ENCODE measurements around the gene GSTP1. TPM values are rescaled to one million over a fixed set of nuclear protein-coding genes. Genes with fewer than 3 reads are reported as not detected.

GSTP1 gene
- total and polyA plus RNA-seq, 9 of the 15 experiments (the other 6 are each of a cell fraction or from before 2014, with no cell fraction given): 592 to 2,150 (median 1,204) TPM

GRCh38 chr11:67630228-67630942 lies 46.8 kb downstream of the GSTP1 start (continued):
- TF ChIP-seq, protein P1, sequence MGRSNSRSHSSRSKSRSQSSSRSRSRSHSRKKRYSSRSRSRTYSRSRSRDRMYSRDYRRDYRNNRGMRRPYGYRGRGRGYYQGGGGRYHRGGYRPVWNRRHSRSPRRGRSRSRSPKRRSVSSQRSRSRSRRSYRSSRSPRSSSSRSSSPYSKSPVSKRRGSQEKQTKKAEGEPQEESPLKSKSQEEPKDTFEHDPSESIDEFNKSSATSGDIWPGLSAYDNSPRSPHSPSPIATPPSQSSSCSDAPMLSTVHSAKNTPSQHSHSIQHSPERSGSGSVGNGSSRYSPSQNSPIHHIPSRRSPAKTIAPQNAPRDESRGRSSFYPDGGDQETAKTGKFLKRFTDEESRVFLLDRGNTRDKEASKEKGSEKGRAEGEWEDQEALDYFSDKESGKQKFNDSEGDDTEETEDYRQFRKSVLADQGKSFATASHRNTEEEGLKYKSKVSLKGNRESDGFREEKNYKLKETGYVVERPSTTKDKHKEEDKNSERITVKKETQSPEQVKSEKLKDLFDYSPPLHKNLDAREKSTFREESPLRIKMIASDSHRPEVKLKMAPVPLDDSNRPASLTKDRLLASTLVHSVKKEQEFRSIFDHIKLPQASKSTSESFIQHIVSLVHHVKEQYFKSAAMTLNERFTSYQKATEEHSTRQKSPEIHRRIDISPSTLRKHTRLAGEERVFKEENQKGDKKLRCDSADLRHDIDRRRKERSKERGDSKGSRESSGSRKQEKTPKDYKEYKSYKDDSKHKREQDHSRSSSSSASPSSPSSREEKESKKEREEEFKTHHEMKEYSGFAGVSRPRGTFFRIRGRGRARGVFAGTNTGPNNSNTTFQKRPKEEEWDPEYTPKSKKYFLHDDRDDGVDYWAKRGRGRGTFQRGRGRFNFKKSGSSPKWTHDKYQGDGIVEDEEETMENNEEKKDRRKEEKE (IDR thresholded peaks at IDR 0.05; ENCODE audit: borderline replicate concordance in 1 of 2, control insufficient read depth in 1 of 2, low read depth in 2 of 2, low read length in 1 of 2): 0 out of 4 replicates have a peak, but pooled peaks of 1 of the 2 experiments have one; percentile 65
- TF ChIP-seq ZHX1 (conservative IDR thresholded peaks at IDR 0.05; ENCODE audit: low read length) (no peak), CBX5 (IDR thresholded peaks at IDR 0.05; ENCODE audit: borderline replicate concordance, low read depth) (no peak), TFAM (CRISPR knock-in tag; conservative IDR thresholded peaks at IDR 0.05) (no peak), REST (IDR thresholded peaks at IDR 0.05; ENCODE audit: borderline replicate concordance) (peak; percentile 67; the same call in 1 of the 2 replicates), REST (CRISPR knock-in tag; IDR thresholded peaks at IDR 0.05; ENCODE audit: low read depth) (no peak), PHF21A (IDR thresholded peaks at IDR 0.05; ENCODE audit: borderline replicate concordance, low read depth) (no peak), PPARD (CRISPR knock-in tag; IDR thresholded peaks at IDR 0.05) (no peak), VEZF1 (CRISPR knock-in tag; IDR thresholded peaks at IDR 0.05) (peak; percentile 69), SMAD4 (CRISPR knock-in tag; conservative IDR thresholded peaks at IDR 0.05) (0 out of 2 replicates have a peak, but pooled peaks have one; percentile 35)
